SW 1271 (cell line): ENCODE measurements around the gene TRANK1.
"Not testable (repeated sequence)": the region's sequence is repeated elsewhere in the genome, so short reads cannot be mapped to it uniquely, and the experiment has no call there.

Source experiments
- DNase-seq, 2 experiments: peaks; one replicate each; lab custom pipeline; 2025; lab: John Stamatoyannopoulos, UW

The TRANK1 gene

GRCh38 chr3:36957063-36957462 is 12.2 kb upstream of the TRANK1 start:
- no peak for DNase-seq

- no peak for DNase-seq
Observed at GRCh38 chr3:36956155-36956554, 11.3 kb upstream of the TRANK1 start.

GRCh38 chr3:36954452-36955134 is 9.7 kb upstream of the TRANK1 start:
- DNase-seq, result peak in 1 of 2 experiments; percentile 15

DNA sequence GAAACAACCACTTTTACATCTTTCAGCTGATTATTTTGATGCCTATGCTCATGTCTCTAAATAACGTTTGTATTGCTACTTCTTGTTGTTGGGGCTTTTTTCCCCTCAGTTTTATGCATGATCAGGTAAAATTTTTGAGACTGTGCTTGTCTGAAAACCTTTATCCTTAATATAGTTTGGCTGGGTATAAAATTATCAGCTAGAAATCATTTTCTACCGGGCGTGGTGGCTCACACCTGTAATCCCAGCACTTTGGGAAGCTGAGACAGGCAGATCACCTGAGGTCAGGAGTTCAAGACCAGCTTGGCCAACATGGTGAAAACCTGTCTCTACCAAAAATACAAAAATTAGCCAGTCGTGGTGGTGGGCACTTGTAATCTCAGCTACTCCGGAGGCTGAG is 3.0 kb upstream of the TRANK1 start:
- DNase-seq, result not testable (repeated sequence)

DNA sequence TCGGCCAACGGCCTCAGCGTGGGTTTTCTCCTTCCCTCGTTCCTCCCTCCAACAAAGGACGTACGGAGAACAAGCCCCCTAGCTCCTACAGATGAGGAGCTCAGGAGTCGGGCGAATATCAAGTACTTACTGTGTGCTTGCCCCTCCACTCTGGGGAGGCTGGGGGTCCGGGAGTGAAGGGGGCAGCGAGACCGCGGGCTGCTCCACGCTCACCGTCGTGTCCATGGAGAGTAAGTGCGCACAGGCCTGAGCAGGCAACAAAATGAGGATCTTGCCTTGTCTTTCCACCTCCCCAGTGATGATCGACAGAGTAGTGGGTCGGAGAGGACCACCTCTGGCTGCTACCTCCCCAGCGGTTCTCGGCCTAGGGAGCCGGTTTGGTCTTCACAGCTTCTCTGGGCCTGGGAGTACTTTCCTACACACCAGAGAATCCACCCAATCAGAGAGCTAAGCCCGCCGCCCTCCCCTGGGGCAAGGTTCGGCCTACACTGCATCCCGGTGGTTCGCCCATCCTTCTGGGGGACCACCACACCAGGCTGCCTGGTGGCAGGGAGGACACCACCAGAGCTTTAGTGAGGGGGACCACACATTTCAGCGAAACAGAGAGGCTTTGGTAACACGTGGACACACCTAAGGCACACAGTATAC is 603 bp upstream of the TRANK1 start:
- DNase-seq, result no peak

- no peak for DNase-seq
Observed at GRCh38 chr3:36944012-36944640, 728 bp downstream of the TRANK1 start.

DNA sequence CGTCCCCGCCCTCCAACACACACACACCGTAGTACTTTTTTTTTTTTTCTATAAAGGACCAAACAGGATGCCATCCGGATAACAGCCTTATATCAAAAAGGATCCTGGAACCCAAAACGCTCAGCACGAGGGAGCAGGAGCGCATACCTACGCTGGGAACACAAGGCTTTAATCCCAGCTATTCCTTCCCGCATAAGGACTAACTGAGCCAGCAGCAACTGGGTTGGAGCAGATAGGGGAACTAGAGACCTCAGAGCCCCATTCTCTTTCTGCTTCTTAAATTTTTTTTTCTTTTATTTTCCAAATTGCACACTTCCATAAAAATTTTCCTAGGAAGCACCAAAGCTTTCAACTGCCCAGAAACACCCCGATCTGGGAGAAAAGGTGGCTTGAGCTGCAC is 1.3 kb downstream of the TRANK1 start:
- no peak for DNase-seq

GRCh38 chr3:36942638-36943248 is 2.1 kb downstream of the TRANK1 start:
- no peak for DNase-seq

DNA sequence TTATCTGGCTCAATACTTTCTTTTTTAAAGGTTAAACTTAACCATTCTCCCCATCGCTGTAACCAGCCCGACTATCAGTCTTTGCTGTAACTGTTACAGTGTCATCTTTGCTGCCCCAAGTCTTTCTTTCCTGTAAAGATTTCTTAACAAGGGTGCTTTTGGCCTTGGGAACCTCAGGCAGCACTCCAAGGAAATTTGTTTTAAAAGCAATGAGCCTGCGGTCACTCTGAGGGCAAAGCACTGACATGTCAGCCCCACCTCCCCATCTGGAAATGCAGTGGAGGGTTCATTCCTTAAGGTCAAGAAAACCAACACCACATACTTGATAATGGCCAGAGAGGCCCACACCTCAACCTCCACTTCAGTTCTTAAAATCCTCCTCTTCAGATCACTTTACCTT is 3.2 kb downstream of the TRANK1 start:
- no peak for DNase-seq

GRCh38 chr3:36941162-36941561 is 3.7 kb downstream of the TRANK1 start:
- DNase-seq, result no peak

GRCh38 chr3:36937492-36937891 is 7.4 kb downstream of the TRANK1 start:
- DNase-seq, result no peak

DNA sequence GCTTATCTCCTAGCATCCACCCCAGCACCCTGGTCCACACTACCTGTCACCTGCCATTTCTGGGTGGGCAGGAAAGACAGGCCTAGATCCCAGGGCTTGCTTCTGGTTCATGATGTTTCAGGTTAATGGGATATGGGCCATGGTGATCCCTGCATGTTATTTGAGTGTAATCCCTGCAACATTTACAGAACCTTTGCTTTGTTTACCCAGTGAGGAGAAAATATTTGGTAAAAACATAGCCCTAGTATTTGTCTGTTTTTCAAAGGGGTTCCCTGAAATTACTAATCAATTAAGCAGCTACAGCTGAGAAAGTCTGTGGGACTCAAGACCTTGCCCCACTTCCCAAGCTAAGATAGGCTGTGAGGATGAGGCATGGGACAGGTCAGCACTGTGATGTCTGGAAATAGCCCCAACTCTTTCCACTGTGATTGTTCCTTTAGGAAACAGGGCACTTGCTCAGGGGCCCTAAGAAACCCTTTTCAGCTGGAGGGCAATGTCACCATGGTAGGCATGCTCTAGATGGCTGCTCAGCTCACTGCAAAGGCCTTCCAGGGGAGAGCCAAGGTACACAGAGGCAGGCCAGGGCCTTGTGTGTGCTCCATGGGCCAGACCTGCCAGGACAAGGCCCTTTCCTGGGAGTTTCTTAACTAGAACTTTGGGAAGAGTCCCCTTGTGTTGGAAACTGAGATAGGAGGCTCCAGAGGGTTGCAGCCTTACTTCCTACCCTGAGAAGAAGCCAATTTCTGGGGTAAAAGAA is 11.1 kb downstream of the TRANK1 start:
- DNase-seq, result no peak

DNA sequence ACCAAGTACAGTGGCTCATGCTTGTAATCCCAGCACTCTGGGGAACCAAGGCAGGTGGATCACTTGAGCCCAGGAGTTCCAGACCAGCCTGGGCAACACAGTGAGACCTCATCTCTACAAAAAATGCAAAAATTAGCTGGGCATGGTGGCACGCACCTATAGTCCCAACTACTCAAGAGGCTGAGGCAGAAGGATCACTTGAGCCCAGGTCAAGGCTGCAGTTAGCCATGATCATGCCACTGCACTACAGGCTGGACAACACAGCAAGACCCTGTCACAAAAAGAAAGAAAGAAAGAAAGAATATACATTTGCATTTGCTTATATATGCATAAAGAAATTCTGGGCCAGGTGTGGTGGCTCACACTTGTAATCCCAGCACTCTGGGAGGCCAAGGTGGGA is 13.4 kb downstream of the TRANK1 start:
- not testable (repeated sequence) for DNase-seq

DNA sequence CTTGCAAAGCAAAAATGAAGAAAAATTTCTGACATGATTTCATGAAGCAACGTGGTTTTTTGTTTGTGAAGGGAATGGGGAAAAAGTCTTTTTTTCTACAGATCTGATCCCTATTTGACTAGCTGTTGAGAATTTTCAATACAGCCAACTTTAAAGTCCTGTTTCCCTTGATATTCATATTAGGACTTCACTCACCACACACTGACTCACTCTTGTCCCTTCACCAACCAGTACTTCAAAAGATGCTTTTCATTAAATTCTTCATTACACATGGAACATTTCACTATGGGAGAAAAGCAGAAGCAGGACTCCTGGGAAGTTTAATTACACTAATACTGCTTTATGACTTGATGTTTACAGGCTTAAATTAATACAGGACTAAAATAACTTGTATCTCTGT is 16.6 kb downstream of the TRANK1 start:
- DNase-seq, result no peak

DNA sequence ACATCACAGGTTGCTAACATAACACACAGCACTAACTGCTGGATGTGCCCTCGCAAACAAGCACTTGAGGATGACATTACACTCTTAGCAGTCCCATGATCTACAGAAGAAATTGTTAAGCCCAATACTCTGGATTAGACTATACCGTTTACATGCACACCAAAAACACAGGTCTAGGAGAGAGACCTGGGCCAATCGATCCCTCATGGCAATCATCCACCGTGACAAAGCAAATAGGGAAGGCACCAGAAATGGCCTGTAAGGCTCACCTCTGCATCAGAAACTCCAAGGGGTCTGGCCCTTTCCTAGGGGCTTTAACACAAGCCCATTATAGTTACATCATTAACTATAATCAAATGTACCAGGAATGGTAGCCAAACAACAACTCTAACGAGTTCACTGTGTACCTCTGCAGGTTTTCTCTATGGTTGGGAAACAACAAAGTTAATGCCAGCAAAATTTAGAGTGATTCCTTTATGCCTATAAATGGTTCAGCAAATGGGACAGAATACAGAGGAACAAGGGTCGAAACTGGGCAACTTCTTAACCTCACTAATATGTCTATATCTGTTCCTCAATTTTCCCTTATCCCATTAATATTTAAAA is 18.5 kb downstream of the TRANK1 start:
- DNase-seq, result no peak

DNA sequence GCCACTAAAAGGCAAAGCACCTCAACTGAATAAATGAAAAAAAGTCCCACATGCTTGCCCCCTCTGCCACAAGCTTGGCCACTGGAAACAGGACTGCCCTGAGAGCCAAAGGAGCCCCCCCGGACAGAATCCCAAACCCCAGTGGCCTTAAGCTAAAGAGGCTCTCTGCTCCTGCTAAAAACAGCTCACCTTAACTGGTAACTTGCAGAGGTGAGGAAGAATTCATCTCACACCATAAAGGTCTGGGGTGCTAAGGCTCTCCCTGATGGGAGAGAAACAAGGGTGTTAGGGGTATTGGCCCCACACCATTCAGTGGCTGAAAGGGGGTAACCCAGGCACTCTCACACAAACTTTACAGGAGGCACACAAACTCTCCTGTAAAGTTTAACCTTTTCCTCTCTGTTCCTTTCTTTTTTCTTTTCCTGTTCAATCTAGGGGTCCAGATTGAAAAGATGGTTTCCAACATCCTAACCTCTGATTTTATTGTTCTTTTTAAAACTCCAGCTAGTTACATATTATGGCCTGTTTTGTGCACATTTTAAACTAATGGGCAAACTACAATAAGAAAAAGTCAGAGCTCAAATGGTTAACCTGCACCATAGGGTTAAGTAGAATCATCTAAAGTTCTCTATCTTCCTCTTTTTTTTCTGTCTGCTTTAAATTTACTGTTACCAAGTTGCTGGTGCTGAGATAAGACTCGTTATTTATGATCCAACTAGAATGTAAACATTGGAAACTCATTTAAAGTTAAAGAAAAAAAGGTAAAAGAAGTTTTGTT is 19.9 kb downstream of the TRANK1 start:
- no peak for DNase-seq

- DNase-seq, result no peak
Observed at GRCh38 chr3:36923981-36924743, 20.7 kb downstream of the TRANK1 start.

GRCh38 chr3:36923523-36923943 is 21.3 kb downstream of the TRANK1 start:
- no peak for DNase-seq

GRCh38 chr3:36920884-36921567 is 23.8 kb downstream of the TRANK1 start:
- DNase-seq, result no peak
